CD4-positive, alpha-beta T cell treated with Interleukin-6 for 4 hours (primary cell): ENCODE measurements around the gene NFKB1.

Experiments
- DNase-seq: peaks from one replicate; pipeline ENCODE4 v3.0.0-alpha.2; 2020; ENCODE audit warnings: mixed read lengths

NFKB1 gene

DNA sequence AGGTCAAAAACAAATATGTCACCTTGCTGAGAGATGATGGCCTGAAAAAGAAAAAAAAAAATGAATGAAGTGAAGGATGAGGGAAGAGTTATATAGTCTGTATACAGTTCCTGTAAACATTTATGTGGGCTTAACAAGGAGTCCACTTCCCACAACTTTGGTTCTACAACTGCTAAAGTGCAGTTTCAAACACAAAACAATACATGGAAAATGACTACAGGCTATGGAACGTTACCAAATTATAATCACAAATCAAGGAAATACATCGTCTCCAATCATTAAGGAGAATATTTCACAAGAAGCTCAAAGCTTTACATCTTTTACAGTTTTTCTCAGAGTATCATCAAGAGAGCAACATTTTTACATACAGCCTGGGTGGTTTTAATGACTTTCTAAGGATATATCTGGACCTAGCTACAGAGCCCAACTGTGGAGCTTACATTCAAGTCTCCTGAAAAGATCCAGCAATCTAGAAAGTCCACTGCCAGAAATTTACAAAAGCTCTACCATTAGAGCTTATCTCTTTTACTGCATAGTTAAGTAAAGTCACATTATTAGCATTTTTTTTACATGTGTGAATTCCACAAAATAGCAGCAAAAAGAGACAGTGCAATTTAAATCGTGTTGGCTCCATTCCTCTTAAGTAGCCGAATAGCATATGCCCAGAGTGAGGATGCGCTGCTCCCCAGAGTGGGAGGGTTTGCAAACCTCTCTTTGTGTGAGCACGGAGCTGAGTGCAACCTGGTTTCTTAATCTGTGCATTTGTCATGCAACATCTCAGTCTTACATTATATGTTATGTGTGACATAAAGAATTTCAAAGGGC, 131.3 kb downstream of the NFKB1 start:
- DNase-seq: no peak

DNA sequence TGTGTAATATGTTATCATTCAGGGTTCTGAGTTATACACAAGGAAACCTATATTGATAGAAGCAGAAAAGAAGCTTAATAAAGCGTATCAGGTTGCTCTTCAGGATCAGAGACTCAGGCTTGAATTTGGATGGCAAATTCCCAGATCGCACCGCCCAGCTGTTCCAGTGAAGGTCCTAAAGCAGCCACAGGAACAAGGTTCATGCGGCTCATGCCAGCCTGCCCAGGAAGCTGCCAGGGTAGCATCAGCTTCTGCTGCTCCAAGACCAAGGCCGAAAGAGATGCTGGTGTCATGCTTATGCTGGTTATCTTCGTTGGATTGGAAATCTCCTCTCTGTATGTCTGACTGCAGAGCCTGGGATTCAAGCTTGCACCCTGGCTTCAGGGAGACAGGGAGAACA, 131.9 kb downstream of the NFKB1 start:
- DNase-seq: no peak

DNA sequence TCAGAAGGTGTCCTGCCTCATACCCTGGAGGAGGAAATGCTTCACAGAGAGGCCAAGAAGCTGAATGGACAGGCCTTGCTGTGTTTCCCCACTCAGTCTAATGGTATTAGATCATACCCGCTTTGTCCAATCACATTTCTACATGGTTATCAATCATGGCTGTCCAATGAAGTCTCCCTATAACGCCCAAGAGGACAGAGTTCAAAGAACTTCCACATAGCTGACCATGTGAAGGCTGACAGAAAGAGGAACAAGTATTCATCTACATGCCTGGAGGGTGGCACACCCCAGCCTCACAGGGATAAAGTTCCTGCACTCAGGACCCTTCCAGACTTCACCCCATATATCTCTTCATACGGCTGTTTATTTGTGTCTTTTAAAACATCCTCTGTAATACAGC, 136.2 kb downstream of the NFKB1 start:
- DNase-seq: no peak

DNA sequence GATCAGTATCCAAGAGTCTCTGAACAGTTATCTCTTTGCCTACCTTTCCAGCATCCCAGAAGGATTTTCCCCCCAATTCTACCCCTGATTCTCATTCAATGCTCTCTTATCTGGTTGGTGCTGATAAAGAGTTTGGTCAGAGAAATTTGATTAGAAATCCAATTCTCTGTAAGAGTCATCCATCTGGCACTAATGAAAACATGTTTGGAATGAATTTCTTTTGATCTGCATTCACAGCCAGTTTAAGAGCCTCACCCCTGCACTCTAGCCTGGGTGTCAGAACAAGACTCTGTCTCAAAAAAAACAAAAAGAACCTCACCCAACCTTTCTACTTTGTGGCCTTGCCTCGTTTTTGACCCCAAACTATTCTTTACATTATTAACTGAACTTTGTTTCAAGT, 137.5 kb downstream of the NFKB1 start:
- DNase-seq: no peak

DNA sequence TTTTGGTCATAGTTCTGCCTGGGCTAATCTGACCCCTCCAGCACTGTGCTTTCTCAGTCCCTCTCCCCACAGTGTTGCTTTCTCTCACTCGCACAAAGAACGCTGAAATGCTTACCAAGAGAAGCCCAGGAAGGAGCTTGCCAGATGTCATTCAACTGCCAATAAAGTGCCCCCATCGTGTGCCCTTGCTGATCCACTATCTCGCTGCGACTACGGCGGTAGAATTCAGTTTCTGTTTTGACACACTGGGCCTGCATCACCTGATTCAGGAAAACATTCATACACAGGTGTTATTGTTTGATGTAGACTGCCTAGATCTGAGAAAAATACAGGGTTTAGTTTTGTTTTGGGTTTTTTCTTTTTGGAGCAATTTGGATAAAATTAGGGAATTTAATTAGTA, 138.4 kb downstream of the NFKB1 start:
- DNase-seq: no peak

DNA sequence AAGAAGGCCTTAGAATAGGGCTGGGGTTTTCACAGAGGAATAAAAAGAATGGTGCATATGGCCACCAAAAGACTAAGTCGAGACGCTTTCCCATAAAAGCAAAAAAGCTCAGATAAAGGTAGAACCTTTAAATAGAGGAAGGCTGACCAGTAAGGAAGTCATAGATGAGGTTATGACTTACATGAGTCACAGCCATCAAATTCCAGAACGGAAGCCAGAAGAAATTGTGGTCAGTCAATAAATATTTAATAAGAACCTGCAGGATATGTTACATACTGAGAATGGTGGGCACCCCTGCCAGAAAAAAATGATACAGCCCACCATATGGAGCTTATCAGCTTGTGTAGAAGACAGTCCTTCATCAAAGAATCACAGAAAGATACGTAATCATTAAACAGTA, 139.5 kb downstream of the NFKB1 start:
- no peak for DNase-seq

DNA sequence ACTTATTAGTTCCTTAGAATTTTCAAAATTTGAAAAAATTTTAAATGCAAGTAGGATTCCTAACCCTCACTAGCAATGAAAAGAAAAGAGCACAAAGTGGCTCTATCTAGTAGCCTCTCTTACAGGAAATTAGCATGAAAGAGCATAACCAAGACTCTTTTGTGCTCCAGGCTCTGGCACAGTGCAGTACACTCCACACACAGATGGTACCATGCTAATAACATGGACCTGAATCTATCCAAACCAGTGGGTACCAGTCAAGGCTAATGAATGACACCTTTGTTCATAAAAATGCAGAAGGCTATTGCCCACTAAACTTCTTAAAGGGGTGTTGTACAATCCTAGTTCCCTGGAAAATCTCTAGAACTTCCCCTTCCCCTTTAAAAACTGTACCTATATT, 140.6 kb downstream of the NFKB1 start:
- DNase-seq: no peak

DNA sequence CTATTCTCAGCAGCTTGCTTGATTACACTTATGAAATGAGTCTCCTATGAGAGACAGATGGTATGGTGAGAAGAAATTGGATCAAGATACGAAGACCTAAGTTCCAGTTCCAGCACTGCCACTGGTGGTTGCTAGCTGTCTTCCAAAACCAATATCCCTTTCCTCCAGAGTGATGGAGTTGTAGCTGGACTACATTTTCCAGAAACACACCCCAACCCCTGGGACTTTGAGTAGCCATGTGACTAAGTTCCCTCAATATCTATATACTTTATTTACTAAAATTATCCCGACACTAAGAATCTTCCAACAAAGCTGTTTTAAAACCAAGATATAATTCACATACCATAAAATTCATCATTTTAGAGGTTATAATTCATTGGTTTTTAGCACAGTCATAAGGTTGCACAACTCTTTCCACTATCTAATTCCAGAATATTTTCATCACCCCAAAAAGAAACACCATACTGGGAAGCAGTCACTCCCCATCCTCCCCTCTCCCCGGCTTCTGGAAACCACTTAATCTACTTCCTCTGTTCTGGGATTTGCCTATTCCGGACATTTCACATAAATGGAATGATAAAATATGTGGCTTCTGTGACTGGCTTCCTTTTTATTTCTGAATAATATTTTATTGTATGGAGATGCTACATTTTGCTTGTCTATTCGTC, 141.6 kb downstream of the NFKB1 start:
- DNase-seq: no peak

DNA sequence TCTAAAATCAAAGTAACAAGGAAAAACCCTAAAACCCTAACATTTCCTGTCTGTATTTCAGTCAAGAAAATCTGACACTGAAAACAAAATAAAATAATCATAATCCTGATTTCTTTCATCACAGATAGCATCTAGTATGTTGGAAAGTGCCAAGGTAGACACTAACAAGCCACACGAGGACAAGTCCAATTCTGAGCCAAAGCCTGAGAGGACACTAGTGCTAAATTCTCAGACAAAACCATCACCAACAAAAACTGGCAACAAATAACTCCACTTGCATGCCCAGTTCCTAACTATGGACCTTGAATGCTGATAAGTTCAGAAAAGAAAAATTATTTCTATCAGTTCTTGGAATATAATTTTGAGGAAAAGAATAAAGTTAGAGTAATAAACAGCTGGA, 146.0 kb downstream of the NFKB1 start:
- DNase-seq: no peak

DNA sequence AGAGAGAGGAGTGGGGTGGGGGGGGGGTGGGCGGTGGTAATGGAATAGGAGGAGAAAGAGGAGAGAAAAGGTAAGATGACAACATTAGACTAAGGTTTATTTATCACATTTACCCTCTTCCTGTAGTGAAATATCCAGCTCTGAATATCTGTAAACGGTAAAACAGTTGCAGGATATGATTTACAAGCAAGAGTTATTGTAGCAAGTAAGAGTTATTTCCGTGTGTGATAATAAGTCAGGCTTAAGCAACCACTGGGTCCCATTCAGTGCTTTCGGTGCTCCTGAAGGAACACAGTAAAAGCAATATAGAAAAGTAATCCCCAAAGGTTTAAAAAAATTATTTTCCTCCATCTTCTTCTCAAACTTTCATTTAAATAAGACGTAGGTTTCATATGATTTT, 156.0 kb downstream of the NFKB1 start:
- no peak for DNase-seq

DNA sequence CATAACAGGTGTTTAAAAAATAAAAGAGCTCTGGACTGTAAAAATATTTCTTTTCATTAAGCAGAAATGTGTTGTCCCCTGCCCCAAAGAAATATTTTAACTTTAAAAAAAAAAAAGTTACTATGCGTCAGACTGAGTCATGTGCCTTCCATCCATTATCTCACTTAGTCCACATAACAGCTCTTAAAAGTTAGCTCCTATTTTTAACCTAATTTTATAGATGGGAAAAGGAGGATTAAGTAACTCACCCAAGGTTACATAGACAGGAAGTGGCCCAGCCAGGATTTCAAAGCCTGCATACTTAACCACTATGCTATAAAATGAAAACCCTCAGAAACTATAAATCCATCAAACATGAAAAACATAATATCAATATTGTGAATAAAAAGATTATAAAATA, 161.9 kb downstream of the NFKB1 start:
- no peak for DNase-seq

DNA sequence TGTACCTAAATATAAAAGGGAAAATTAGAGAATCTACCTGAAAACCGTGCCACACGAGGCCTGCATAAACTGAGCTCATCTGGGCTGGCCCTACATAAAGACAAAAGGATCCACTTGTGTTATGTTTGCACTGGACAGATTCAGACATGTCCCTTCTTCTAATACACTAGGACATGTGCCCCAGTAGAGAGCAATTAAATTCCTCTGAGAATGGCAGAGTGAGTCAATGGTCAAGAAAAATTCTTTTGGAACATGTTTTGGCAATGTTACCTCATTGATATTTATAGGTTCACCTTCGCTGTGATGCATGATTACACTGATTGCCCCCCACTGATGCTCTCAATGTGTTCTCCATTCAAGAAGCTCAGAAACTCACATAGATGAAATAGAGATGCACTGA, 164.4 kb downstream of the NFKB1 start:
- no peak for DNase-seq
